OCI-LY3 (cell line): Measurements from ENCODE around the gene RNF6.

ENCODE experiments used
- CTCF ChIP-seq: fragments of 200-600, 300-600 bp; sonication (generic); IDR thresholded peaks from 2 replicates; pipeline ENCODE4 v1.5.1; 2014; ENCODE audit warnings: antibody characterized with exemption, low read length, low read depth
- EZH2phosphoT487 ChIP-seq: fragments of 200-600 bp; shearing (Covaris generic); IDR thresholded peaks from 2 replicates; pipeline ENCODE4 v1.6.1; 2018; ENCODE audit warnings: antibody characterized with exemption, mixed run types, low read depth

DNA sequence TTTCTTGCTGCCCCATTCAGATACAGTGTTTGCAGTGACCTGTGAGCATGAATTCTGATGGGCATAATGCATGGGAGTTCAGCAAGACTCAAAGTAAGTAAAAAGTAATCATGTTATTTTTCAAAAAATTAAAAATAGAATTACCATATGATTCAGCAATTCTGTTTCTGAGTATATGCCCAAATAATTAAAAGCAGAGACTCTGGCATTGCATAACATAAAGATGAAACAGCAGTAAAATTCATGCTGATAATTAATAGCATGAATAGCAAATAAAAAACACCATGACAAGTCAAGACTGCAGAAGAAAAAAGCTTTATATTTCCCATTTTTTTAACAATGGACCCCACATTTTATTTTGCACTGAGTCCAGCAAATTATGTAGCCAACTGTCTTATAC, 21.3 kb downstream of the RNF6 start:
- no peak for TF ChIP-seq CTCF
- TF ChIP-seq EZH2phosphoT487, result no peak
